Heart right ventricle (tissue), 16 donors: ENCODE data around the gene KMT5B. TPM values are rescaled to one million over a fixed set of nuclear protein-coding genes. Genes with fewer than 3 reads are reported as not detected.

Source experiments
- ATAC-seq, 8 donors: fragments of 200-7000 bp; cut with Tn5 transposase; one replicate each; pipeline ENCODE4 v1.9.1; 2020; ENCODE audit warnings: mild to moderate bottlenecking in 8 of 8, moderate library complexity in 8 of 8, moderate number of reproducible peaks in 1 of 8
- DNase-seq, 2 donors: peaks; one replicate each; pipeline ENCODE4 v3.0.0-alpha.2; 2020
- H3K27ac ChIP-seq, 10 donors: fragments of 200-600 bp; sonication (generic) in 2 of 10; one replicate each; pipeline versions ENCODE4 v1.5.0 to v1.8.0; 2020 to 2022; ENCODE audit warnings: mild to moderate bottlenecking in 3 of 10
- H3K27me3 ChIP-seq, 7 donors: fragments of 200-600 bp; one replicate each; pipeline ENCODE4 v1.8.0; 2021 to 2022; ENCODE audit warnings: mild to moderate bottlenecking in 2 of 7
- H3K36me3 ChIP-seq, 9 donors: fragments of 200-600 bp; sonication (generic) in 1 of 9; one replicate each; pipeline versions ENCODE4 v1.5.0 to v1.8.0; 2020 to 2022; ENCODE audit warnings: mild to moderate bottlenecking in 2 of 9
- H3K4me1 ChIP-seq, 9 donors: fragments of 200-600 bp; sonication (generic) in 1 of 9; one replicate each; pipeline versions ENCODE4 v1.5.0 to v1.8.0; 2020 to 2022; ENCODE audit warnings: mild to moderate bottlenecking in 4 of 9
- H3K4me3 ChIP-seq, 10 donors: fragments of 200-600 bp; sonication (generic) in 2 of 10; one replicate each; pipeline versions ENCODE4 v1.5.0 to v1.8.0; 2020 to 2022; ENCODE audit warnings: mild to moderate bottlenecking in 7 of 10, moderate library complexity in 2 of 10
- H3K9me3 ChIP-seq, 11 donors: fragments of 200-600 bp in 10 of 11; sonication (generic) in 2 of 11; one replicate each; pipeline versions ENCODE4 v1.5.0 to v1.8.0; 2013 to 2022; ENCODE audit warnings: mild to moderate bottlenecking in 2 of 11, control low read depth in 1 of 11, moderate library complexity in 1 of 11
- CTCF ChIP-seq, 9 donors: fragments of 200-600 bp; sonication (generic) in 2 of 9; IDR thresholded peaks; one replicate each; pipeline versions ENCODE4 v1.5.0 to v1.8.0; 2021 to 2022; ENCODE audit warnings: antibody characterized with exemption in 9 of 9, mild to moderate bottlenecking in 5 of 9, moderate library complexity in 1 of 9
- WGBS, 2 donors: extraction: QIAGEN DNeasy Blood & Tissue Kit; methylation state at CpG; one replicate each; pipeline ENCODE4 v1.1.7; 2013; ENCODE audit warnings: inconsistent platforms in 1 of 2; 5-methylcytosine and 5-hydroxymethylcytosine counted together
- intact Hi-C, 10 donors: fragments of 100-400 bp; cut with DNase I; formaldehyde crosslinking; loops; one replicate each; pipeline versions ENCODE4 v1.11.1 to v1.14.2; 2022
- polyA plus RNA-seq, 2 donors: library from polyadenylated mRNA; stranded (reverse); fragments of 200-250 nt; gene quantifications; one replicate each; pipeline ENCODE4 v1.2.3, GENCODE V29; 2013
- total RNA-seq, 10 donors: library from RNA; stranded (reverse); fragmentation: NEBNext Ultra II Directional in 3 of 10; extraction: Animal tissue kit (Norgen Biotek cat#: 25700) in 3 of 10; gene quantifications; one replicate each; pipeline versions ENCODE4 v1.2.1 to v1.2.4, GENCODE V29; 2021 to 2023
- donor health status: Arrhythmogenic right ventricular cardiomyopathy.
- donor health status: ischemic (EF 13 %, LVEDD 7.1; RV severe dilation, severe dysfunction).
- donor health status: healthy with polysubstance abuse.
- donor health status: DM: no; HTN: yes; CAD: no.
- donor health status: DM: no; HTN: no; CAD: no.
- donor health status: ischemic (EF 25% LVEDD 6.9; RV normal size, moderate dysfunction).
- donor health status: ischemic (EF 25% LVEDD 5.7; RV mildly dilated, moderate dysfunction).
- donor health status: healthy.
- donor health status: DM: yes; HTN: yes; CAD: no.
- donor health status: Ischemic cardiomyopathy.
- donor health status: ischemic (EF 35%, LVEDD 5.7; RV mildly dilated, moderate dysfunction).
- donor health status: nonischemic (EF 11% LVEDD 7.7; RV severe dilation, severe dysfunction).
- donor health status: DM: yes; HTN: yes; CAD: no.
- donor health status: PGD.
- donor health status: ischemic (EF 29% LVEDD 5.4; RV normal size, mild dysfunction).
- donor health status: nonischemic (EF 23%, LVEDD 6.1; RV moderate dilation, normal function).

KMT5B gene
- total and polyA plus RNA-seq, 12 donors = 10.5 to 37.1 (median 29.6) TPM

GRCh38 chr11:68213555-68214172, 568 bp upstream of the KMT5B start:
- Histone ChIP-seq H3K36me3 (no peaks in the 10 kb centered on the region), H3K4me3 (peak overlapping the region; percentile 68 to 97 (median 81)), H3K27ac (peak overlapping the region; percentile 94 to 100 (median 100)), H3K9me3 (no peaks in the 10 kb centered on the region), H3K4me1 (peaks cover 17 to 65% (median 49%) of the 10 kb centered on the region in 9 donors), H3K27me3 (no peaks in the 10 kb centered on the region)
- TF ChIP-seq CTCF (IDR thresholded peaks at IDR 0.05) = peak in 3 of 9 donors; percentile 7 to 18 (median 9)
- ATAC-seq = peak; percentile 59 to 80 (median 69)
- 0 to 1% methylated on average over 83 to 89 of the region's 90 CpGs for WGBS, 2 donors
- intact Hi-C loops = loop anchor here in 4 of 10 donors (5.0 to 10.0 kb wide), 4 partner anchors 91 to 179 kb away; partner anchors contain the start of genes TCIRG1 (in 2 of the 4), CHKA (in 1 of the 4) and NDUFS8 (in 1 of the 4)
- peak; percentile 87 to 90 for DNase-seq

- Histone ChIP-seq H3K4me3 (peak overlapping the region; percentile 59 to 97 (median 80)), H3K4me1 (peaks cover 18 to 69% (median 54%) of the 10 kb centered on the region in 9 donors), H3K36me3 (no peaks in the 10 kb centered on the region), H3K27ac (peak overlapping the region; percentile 94 to 100 (median 100)), H3K27me3 (no peaks in the 10 kb centered on the region), H3K9me3 (no peaks in the 10 kb centered on the region)
- TF ChIP-seq CTCF (IDR thresholded peaks at IDR 0.05) = peak in 7 of 9 donors; percentile 14 to 49 (median 36)
- 0 to 1% methylated on average over 55 to 80 of the region's 80 CpGs for WGBS, 2 donors
- intact Hi-C loops = loop anchor here in 4 of 10 donors (5.0 to 10.0 kb wide), 4 partner anchors 90 to 178 kb away; partner anchors contain the start of genes TCIRG1 (in 2 of the 4), CHKA (in 1 of the 4) and NDUFS8 (in 1 of the 4)
- DNase-seq = peak; percentile 74 to 75
- peak; percentile 20 to 67 (median 58) for ATAC-seq
Measured at GRCh38 chr11:68212421-68213134, 518 bp downstream of the KMT5B start.

GRCh38 chr11:68211546-68211945, 1.6 kb downstream of the KMT5B start:
- no peak for ATAC-seq
- TF ChIP-seq CTCF (IDR thresholded peaks at IDR 0.05) = no peak
- Histone ChIP-seq H3K36me3 (no peaks in the 10 kb centered on the region), H3K9me3 (no peaks in the 10 kb centered on the region), H3K4me3 (peak overlapping the region in 9 of 10 donors; percentile 68 to 97 (median 81)), H3K4me1 (peaks cover 18 to 77% (median 63%) of the 10 kb centered on the region in 9 donors), H3K27me3 (no peaks in the 10 kb centered on the region), H3K27ac (peak overlapping the region in 4 of 10 donors; percentile 10 to 99 (median 28))
- intact Hi-C loops = loop anchor here in 4 of 10 donors (5.0 to 10.0 kb wide), 4 partner anchors 89 to 177 kb away; partner anchors contain the start of genes TCIRG1 (in 2 of the 4), CHKA (in 1 of the 4) and NDUFS8 (in 1 of the 4)
- 21 to 27% methylated on average over 14 of the region's 14 CpGs for WGBS, 2 donors
- no peak for DNase-seq

GRCh38 chr11:68206211-68206610, 6.9 kb downstream of the KMT5B start:
- Histone ChIP-seq H3K27ac (no peak overlapping the region), H3K27me3 (no peaks in the 10 kb centered on the region), H3K4me3 (no peak overlapping the region), H3K4me1 (peaks cover 6 to 89% (median 72%) of the 10 kb centered on the region in 9 donors), H3K9me3 (no peaks in the 10 kb centered on the region), H3K36me3 (no peaks in the 10 kb centered on the region)
- WGBS, 2 donors = 27 to 29% methylated on average over 5 of the region's 5 CpGs
- ATAC-seq (peak in 3 of 8 donors; percentile 32 to 57 (median 47)), DNase-seq (no peak)
- TF ChIP-seq CTCF (IDR thresholded peaks at IDR 0.05) = peak; percentile 54 to 88 (median 78)
- intact Hi-C loops = loop anchor here in 6 of 10 donors (5.0 to 10.0 kb wide), 7 partner anchors 91 to 201 kb away; partner anchors contain the start of genes UNC93B1 (in 2 of the 6), ALDH3B1 (in 1 of the 6), NDUFS8 (in 1 of the 6) and TCIRG1 (in 1 of the 6)
